ENCODE data around the gene WHRN. TPM values are rescaled to one million over a fixed set of nuclear protein-coding genes. Genes with fewer than 3 reads are reported as not detected.

WHRN gene
- total and polyA plus RNA-seq, 2 of the 8 experiments (the other 6 are each of a cell fraction or from before 2014, with no cell fraction given), result 4.4 to 7.7 TPM

DNA sequence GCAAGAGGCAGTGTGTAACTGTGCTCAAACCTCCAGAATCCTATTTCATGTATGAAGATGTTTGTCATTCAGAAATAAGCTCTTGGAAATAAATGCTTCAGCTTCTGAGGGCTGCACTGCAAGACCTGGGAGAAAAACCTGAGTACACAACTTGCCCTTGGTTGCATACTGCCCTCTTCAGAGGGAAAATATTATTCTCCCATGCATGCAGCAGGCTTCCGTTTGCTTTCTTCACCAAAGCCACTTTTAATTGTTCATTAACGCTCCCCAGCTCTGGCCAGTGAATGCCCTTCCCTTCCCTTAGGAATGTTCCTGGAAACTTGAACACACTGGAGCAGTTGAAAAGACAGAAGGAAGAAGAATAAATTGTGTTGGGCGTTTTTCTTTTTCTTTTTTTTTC is 2.5 kb upstream of the WHRN start:
- Histone ChIP-seq H3K56ac (replicated peaks; ENCODE audit: insufficient read length, low read depth, low read length) (no peak overlapping the region), H2AK5ac (ENCODE audit: low read depth, low read length) (no peak overlapping the region), H3K23ac (ENCODE audit: insufficient read length) (no peak overlapping the region), H2BK20ac (ENCODE audit: low read length) (no peak overlapping the region), H2BK12ac (ENCODE audit: low read depth, low read length) (no peak overlapping the region), H3K18ac (ENCODE audit: extremely low read depth, low read length) (no peak overlapping the region), H2BK5ac (ENCODE audit: low read depth, low read length) (no peak overlapping the region), H4K20me1 (replicated peaks in 1 of 2; ENCODE audit: control insufficient read depth in 1 of 2, insufficient read depth in 2 of 2, low read length in 2 of 2) (no peaks in the 10 kb centered on the region), H3K27ac (ENCODE audit: low read depth, low read length) (no peak overlapping the region), H3K4me3 (ENCODE audit: extremely low read depth in 1 of 4, insufficient read depth in 2 of 4, low read depth in 3 of 4, low read length in 4 of 4) (no peak overlapping the region; a peak in 1 of 8 replicates), H3K79me2 (ENCODE audit: control insufficient read depth in 1 of 2, insufficient read depth in 2 of 2, low read length in 2 of 2) (no peaks in the 10 kb centered on the region), H2BK15ac (ENCODE audit: low read length) (no peak overlapping the region), H4K91ac (replicated peaks; ENCODE audit: insufficient read length, low read length) (no peak overlapping the region), H3K27me3 (replicated peaks in 1 of 4; ENCODE audit: control insufficient read depth in 3 of 4, extremely low read depth in 1 of 4, insufficient read depth in 3 of 4, low read length in 3 of 4) (peaks cover 2 to 14% (median 8%) of the 10 kb centered on the region in 4 experiments; a peak in 6 of 7 replicates), H3K4me1 (replicated peaks in 1 of 4; ENCODE audit: control insufficient read depth in 3 of 4, insufficient read depth in 4 of 4, low read length in 3 of 4) (peaks cover 7 to 14% (median 10%) of the 10 kb centered on the region in 4 experiments), H3K23me2 (ENCODE audit: low read depth, low read length) (peaks cover 14% of the 10 kb centered on the region; the same call in 1 of the 2 replicates), H4K8ac (ENCODE audit: extremely low read depth, insufficient read depth, low read length) (no peak overlapping the region), H4K5ac (ENCODE audit: insufficient read length, low read depth, low read length) (no peak overlapping the region), H3K79me1 (ENCODE audit: low read depth, low read length) (no peaks in the 10 kb centered on the region), H3K9ac (replicated peaks in 1 of 4; ENCODE audit: extremely low read depth in 1 of 4, low read depth in 3 of 4, low read length in 3 of 4) (no peak overlapping the region), H3K9me3 (ENCODE audit: insufficient read depth in 2 of 2, low read depth in 1 of 2, low read length in 1 of 2) (no peaks in the 10 kb centered on the region), H3K4ac (replicated peaks; ENCODE audit: insufficient read length, low read depth, low read length) (no peak overlapping the region), H3K14ac (ENCODE audit: insufficient read length) (no peak overlapping the region), H3K36me3 (ENCODE audit: control insufficient read depth in 2 of 4, insufficient read depth in 4 of 4, low read length in 3 of 4) (no peaks in the 10 kb centered on the region), H2BK120ac (replicated peaks; ENCODE audit: low read depth, low read length) (no peak overlapping the region), H2AFZ (ENCODE audit: low read length) (no peak overlapping the region), H3K4me2 (ENCODE audit: insufficient read depth in 1 of 2, low read depth in 2 of 2, low read length in 2 of 2) (no peak overlapping the region)
- WGBS, 2 experiments (ENCODE audit: extremely low coverage in 1 of 2, insufficient coverage in 1 of 2, insufficient read length in 1 of 2, insufficient replicate concordance in 2 of 2, low coverage in 1 of 2, low lambda C conversion rate in 2 of 2, missing lambda C conversion rate in 1 of 2), result 60% methylated on average over 3 of the region's 3 CpGs; no CpG with 5 or more reads in 1 of the 2 experiments
- ChIA-PET POLR2A (ENCODE audit: partially characterized antibody) (interaction anchor here (0.9 to 1.7 kb wide), 4 partner anchors 16 to 104 kb away, joined by 4 to 9 read pairs (median 5); partner anchors contain the start of genes ATP6V1G1 and TMEM268), CTCF (ENCODE audit: partially characterized antibody) (interaction anchor here (0.6 to 10.1 kb wide), 24 partner anchors 9 to 148 kb away, joined by 3 to 97 read pairs (median 6); no protein-coding TSS in a partner anchor)
- DNase-seq (ENCODE audit: low read depth in 1 of 2, low spot score in 2 of 2), result no peak
- FAIRE-seq, result no peak
- TF ChIP-seq, protein P1, sequence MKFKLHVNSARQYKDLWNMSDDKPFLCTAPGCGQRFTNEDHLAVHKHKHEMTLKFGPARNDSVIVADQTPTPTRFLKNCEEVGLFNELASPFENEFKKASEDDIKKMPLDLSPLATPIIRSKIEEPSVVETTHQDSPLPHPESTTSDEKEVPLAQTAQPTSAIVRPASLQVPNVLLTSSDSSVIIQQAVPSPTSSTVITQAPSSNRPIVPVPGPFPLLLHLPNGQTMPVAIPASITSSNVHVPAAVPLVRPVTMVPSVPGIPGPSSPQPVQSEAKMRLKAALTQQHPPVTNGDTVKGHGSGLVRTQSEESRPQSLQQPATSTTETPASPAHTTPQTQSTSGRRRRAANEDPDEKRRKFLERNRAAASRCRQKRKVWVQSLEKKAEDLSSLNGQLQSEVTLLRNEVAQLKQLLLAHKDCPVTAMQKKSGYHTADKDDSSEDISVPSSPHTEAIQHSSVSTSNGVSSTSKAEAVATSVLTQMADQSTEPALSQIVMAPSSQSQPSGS (IDR thresholded peaks at IDR 0.05; ENCODE audit: low read length), result no peak

All from H1 (cell line).